HG03521 (cell line): ENCODE data around the gene AASDHPPT.
"Not testable (repeated sequence)": the region's sequence is repeated elsewhere in the genome, so short reads cannot be mapped to it uniquely, and the experiment has no call there.

ENCODE experiments used
- ATAC-seq: cut with Tn5 transposase; IDR thresholded peaks from one replicate; pipeline ENCODE4 v1.9.1; 2021; ENCODE audit warnings: mild to moderate bottlenecking, moderate library complexity; ENCODE audit not compliant: unreplicated experiment

Gene AASDHPPT

GRCh38 chr11:106077609-106078455 lies at the start of gene AASDHPPT:
TSS of gene AASDHPPT (plus strand) at chr11:106077662. CDS start at chr11:106077711, 49 bp downstream.
- ATAC-seq: peak; percentile 13

GRCh38 chr11:106030609-106031008 lies 46.9 kb upstream of the AASDHPPT start:
- ATAC-seq: no peak

- ATAC-seq: no peak
Observed at GRCh38 chr11:106031202-106031810, 46.2 kb upstream of the AASDHPPT start.

- ATAC-seq: no peak
Observed at GRCh38 chr11:106031936-106032335, 45.5 kb upstream of the AASDHPPT start.

- ATAC-seq: no peak
Observed at GRCh38 chr11:106032861-106033260, 44.6 kb upstream of the AASDHPPT start.

- no peak for ATAC-seq
Observed at GRCh38 chr11:106043540-106043939, 33.9 kb upstream of the AASDHPPT start.

GRCh38 chr11:106047631-106048030 lies 29.8 kb upstream of the AASDHPPT start:
- no peak for ATAC-seq

- no peak for ATAC-seq
Observed at GRCh38 chr11:106049727-106050476, 27.6 kb upstream of the AASDHPPT start.

GRCh38 chr11:106051103-106051502 lies 26.4 kb upstream of the AASDHPPT start:
- ATAC-seq: no peak

- not testable (repeated sequence) for ATAC-seq
Observed at GRCh38 chr11:106058377-106058776, 19.1 kb upstream of the AASDHPPT start.

- no peak for ATAC-seq
Observed at GRCh38 chr11:106059617-106060016, 17.8 kb upstream of the AASDHPPT start.

- ATAC-seq: no peak
Observed at GRCh38 chr11:106061249-106061784, 16.1 kb upstream of the AASDHPPT start.

GRCh38 chr11:106061954-106062949 lies 15.2 kb upstream of the AASDHPPT start:
- no peak for ATAC-seq

- ATAC-seq: peak; percentile 70
Observed at GRCh38 chr11:106063009-106063408, 14.5 kb upstream of the AASDHPPT start.

GRCh38 chr11:106070606-106071005 lies 6.9 kb upstream of the AASDHPPT start:
- ATAC-seq: no peak

- no peak for ATAC-seq
Observed at GRCh38 chr11:106072804-106073203, 4.7 kb upstream of the AASDHPPT start.

GRCh38 chr11:106076171-106076918 lies 1.1 kb upstream of the AASDHPPT start:
- no peak for ATAC-seq

GRCh38 chr11:106076919-106077608 lies 398 bp upstream of the AASDHPPT start, which contains the start of gene KBTBD3:
TSS of gene KBTBD3 (minus strand) at chr11:106077347. CDS start at chr11:106059097, 18,250 bp downstream.
- peak; percentile 94 for ATAC-seq

GRCh38 chr11:106082096-106082495 lies 4.6 kb downstream of the AASDHPPT start:
- no peak for ATAC-seq
